Measurements from ENCODE around the gene CARMIL1.
"Not testable (repeated sequence)": the region's sequence is repeated elsewhere in the genome, so short reads cannot be mapped to it uniquely, and the experiment has no call there.

Gene CARMIL1

DNA sequence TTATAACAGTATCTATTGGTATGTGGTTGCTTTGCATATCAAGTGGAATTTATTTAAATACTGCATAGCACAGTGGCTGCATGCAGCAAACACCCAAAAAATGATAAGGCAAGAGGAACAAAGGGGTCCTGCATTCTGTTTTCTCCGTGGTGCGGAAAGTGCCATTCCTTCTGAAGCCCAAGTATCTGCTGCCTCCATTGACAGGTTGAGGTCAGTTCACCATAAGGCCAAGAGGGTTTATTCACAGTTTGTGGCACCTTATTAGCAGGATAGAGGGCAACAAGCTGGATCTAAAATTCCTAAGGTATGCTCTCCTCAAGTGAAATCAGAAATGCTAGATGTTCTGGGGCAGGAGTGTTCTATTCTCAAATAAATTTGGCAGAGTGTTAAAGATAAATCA is 9.3 kb downstream of the CARMIL1 start:
- no peak overlapping the region for H3K27ac ChIP-seq
- TF ChIP-seq, protein P1, sequence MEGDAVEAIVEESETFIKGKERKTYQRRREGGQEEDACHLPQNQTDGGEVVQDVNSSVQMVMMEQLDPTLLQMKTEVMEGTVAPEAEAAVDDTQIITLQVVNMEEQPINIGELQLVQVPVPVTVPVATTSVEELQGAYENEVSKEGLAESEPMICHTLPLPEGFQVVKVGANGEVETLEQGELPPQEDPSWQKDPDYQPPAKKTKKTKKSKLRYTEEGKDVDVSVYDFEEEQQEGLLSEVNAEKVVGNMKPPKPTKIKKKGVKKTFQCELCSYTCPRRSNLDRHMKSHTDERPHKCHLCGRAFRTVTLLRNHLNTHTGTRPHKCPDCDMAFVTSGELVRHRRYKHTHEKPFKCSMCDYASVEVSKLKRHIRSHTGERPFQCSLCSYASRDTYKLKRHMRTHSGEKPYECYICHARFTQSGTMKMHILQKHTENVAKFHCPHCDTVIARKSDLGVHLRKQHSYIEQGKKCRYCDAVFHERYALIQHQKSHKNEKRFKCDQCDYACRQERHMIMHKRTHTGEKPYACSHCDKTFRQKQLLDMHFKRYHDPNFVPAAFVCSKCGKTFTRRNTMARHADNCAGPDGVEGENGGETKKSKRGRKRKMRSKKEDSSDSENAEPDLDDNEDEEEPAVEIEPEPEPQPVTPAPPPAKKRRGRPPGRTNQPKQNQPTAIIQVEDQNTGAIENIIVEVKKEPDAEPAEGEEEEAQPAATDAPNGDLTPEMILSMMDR (conservative IDR thresholded peaks at IDR 0.05) = no peak

DNA sequence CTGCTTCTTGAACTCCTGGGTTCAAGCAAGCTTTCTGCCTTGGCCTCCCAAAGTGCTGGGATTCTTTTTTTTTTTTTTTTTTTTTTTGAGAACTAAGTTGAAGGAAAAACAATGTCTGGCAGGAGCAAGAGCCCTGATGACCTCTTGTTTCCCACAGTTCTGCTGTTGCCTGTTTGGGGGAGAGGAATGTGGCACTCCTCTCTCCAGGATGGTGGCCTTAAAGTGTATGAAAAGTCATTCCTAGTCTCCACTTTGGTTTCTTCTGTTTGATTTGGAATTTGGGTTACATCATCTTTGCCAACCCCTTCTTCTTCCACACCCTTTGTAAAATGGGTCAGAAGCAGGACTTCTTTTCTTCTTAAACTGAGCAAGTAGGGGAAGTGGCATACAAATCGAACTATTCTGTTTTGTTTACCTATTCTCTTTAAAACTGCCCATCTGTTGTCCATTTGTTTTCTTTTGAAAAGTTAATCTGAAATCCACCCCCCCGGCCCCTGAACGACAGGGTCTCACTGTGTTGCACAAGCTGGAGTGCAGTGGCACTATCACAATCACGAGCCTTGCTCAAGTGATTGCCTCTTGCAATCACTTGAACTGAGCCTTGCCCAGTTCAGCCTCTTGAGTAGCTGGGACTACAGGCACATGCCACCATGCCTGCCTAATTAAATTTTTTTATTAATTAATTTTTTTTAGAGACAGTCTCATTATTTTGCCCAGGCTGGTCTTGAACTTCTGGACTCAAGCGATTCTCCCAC is 11.3 kb downstream of the CARMIL1 start:
- TF ChIP-seq, protein P1 (conservative IDR thresholded peaks at IDR 0.05) = no peak
- H3K27ac ChIP-seq = no peak overlapping the region

DNA sequence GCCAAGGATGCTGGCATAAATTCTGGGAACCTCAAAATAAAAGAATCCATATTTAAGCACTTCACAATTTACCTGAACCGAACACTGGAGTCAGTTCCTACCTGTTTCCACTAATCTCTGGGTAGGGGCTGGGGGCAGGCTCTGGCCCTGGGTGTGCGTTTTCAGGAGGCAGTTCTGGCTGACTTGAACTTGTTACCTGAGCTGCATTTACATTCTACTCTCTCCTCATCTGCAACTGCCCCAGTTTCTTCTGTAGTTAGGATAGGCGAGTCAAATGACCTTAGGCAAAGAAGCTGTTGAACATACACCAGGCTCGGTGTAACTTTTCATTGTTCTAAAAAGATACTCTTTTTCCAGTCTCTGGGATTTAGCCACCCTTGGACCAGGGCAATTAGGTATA is 13.2 kb downstream of the CARMIL1 start:
- TF ChIP-seq, protein P1 (conservative IDR thresholded peaks at IDR 0.05) = no peak
- no peak overlapping the region for H3K27ac ChIP-seq

DNA sequence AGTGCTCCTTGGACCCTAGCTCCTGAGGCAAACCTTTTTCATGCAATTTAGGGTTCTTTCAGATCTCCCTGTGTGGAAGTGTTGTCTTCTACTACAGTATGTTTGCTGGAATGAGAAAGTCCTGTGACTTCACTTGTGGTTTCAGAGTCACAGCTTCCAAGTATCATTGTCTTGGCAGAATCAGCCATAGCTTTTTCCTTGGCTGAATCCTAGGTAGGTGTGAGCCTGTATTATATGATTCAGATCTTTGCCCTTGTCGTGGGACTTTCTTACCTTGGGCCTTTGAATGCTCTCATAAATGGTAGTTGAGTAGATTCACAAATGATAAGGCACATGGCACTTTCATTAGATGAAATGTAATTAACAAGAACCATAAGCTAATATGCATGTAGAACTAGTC is 16.5 kb downstream of the CARMIL1 start:
- TF ChIP-seq, protein P1 (conservative IDR thresholded peaks at IDR 0.05) = no peak
- no peak overlapping the region for H3K27ac ChIP-seq

- TF ChIP-seq, protein P1 (conservative IDR thresholded peaks at IDR 0.05) = no peak
- H3K27ac ChIP-seq = no peak overlapping the region
Measured at GRCh38 chr6:25296217-25296905, 17.2 kb downstream of the CARMIL1 start.

DNA sequence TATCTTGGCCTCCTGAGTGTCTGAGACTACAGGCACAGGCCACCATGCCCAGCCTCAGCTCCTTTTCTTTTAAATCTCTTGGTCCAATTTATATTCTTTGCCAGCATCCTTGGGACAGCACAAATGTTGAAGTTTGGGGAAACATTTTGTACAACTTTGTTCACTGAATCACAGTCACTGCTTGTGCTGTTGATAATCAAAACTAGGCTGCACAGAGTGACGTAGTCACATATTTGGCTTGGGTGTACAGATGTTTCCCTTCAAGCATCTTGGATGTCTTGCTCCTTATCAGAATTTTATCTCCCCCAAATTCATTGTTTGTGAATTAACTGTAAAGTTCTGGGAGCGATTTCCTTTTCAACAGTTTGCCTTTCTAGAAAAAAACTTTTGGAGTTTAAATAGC is 17.9 kb downstream of the CARMIL1 start:
- TF ChIP-seq, protein P1 (conservative IDR thresholded peaks at IDR 0.05) = no peak
- no peak overlapping the region for H3K27ac ChIP-seq

DNA sequence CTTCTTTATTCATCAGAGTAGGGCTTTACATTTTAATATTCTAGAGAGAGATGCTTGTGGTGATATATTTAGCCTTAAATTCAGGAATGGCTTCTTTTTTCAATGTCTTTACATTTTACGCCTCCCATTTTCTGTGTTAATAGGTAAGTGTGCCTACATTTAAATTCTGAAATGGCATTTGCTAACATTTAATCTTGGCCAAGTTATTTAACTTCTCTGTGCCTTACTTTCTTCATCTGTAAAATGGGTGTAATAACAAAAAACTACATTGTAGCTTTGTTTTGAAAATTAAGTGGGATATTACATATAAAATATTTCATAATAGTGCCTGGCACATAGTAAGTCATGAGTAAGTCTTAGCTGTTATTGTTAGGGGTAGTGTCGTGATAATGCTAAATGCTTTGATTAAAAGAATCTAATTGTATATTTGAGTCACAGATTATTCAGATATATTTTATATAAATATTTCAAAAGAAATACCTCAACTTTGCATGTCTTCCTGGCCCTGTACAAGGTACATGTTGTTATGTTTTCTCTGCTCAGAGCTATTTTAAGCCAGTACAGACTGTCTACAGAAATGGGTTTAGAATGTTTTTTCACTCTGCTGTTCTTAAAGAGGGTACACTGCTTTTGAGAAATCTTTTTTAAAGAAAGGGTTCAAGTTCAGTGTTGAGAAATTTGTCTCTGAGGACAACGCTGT is 18.8 kb downstream of the CARMIL1 start:
- no peak overlapping the region for H3K27ac ChIP-seq
- TF ChIP-seq, protein P1 (conservative IDR thresholded peaks at IDR 0.05) = no peak

GRCh38 chr6:25298523-25298865 is 19.3 kb downstream of the CARMIL1 start:
- not testable (repeated sequence) for H3K27ac ChIP-seq

Data from VCaP (cell line).